Sigmoid colon (tissue), 7 donors: ENCODE results near the gene SLC44A1. TPM values are rescaled to one million over a fixed set of nuclear protein-coding genes. Genes with fewer than 3 reads are reported as not detected.

Experiments
- DNase-seq: peaks from one replicate; pipeline ENCODE4 v3.0.0-alpha.2; 2019
- H3K27ac ChIP-seq, 4 donors: fragments of 200-600 bp; sonication (generic); one replicate each; pipeline ENCODE4 v1.5.1; 2016 to 2019; ENCODE audit warnings: mild to moderate bottlenecking in 1 of 4
- H3K27me3 ChIP-seq, 3 donors: fragments of 200-600 bp; sonication (generic); one replicate each; pipeline ENCODE4 v1.5.1; 2019; ENCODE audit warnings: mild to moderate bottlenecking in 1 of 3
- H3K36me3 ChIP-seq, 4 donors: fragments of 200-600 bp; sonication (generic); one replicate each; pipeline ENCODE4 v1.5.1; 2016 to 2019
- H3K4me1 ChIP-seq, 4 donors: fragments of 200-600 bp; sonication (generic); one replicate each; pipeline ENCODE4 v1.5.1; 2017 to 2019
- H3K4me3 ChIP-seq, 4 donors: fragments of 200-600 bp; sonication (generic); one replicate each; pipeline ENCODE4 v1.5.1; 2017 to 2019; ENCODE audit warnings: mild to moderate bottlenecking in 2 of 4, moderate library complexity in 1 of 4
- H3K9me3 ChIP-seq, 4 donors: fragments of 200-600 bp in 3 of 4; sonication (generic) in 3 of 4; one replicate each; pipeline versions ENCODE4 v1.5.1 to v1.6.1; 2013 to 2019
- EP300 ChIP-seq, 4 donors: sonication (generic); formaldehyde crosslinking; IDR thresholded peaks; one replicate each; pipeline ENCODE4 v1.6.1; 2017; ENCODE audit warnings: antibody characterized with exemption in 4 of 4
- POLR2A ChIP-seq, 2 donors: fragments of 450-650 bp; IDR thresholded peaks; one replicate each; pipeline ENCODE4 v1.6.1; 2016; ENCODE audit warnings: antibody characterized with exemption in 2 of 2, mild to moderate bottlenecking in 2 of 2, moderate library complexity in 2 of 2
- POLR2AphosphoS5 ChIP-seq, 4 donors: sonication (generic); formaldehyde crosslinking; IDR thresholded peaks; one replicate each; pipeline ENCODE4 v1.6.1; 2017; ENCODE audit warnings: antibody characterized with exemption in 4 of 4
- WGBS, 2 donors: extraction: QIAGEN DNeasy Blood & Tissue Kit; methylation state at CpG; one replicate each; pipeline ENCODE4 v1.1.7; 2013; 5-methylcytosine and 5-hydroxymethylcytosine counted together
- intact Hi-C: fragments of 100-400 bp; cut with DNase I; formaldehyde crosslinking; loops from one replicate; pipeline ENCODE4 v1.15.1; 2023
- polyA plus RNA-seq, 3 donors: library from polyadenylated mRNA; stranded (reverse); fragments of 200-250 nt; gene quantifications; one replicate each; pipeline ENCODE4 v1.2.3, GENCODE V29; 2013
- total RNA-seq, 4 donors: library from RNA; depleted of rRNA; stranded (reverse); fragments of >200 nt; gene quantifications; one replicate each; pipeline ENCODE4 v1.1.0, GENCODE V29; 2016
- TF ChIP-seq, protein P1 (sequence below), 4 experiments: fragments of 450-650 bp in 3 of 4; fragments of 200-600 bp in 1 of 4; IDR thresholded peaks; one replicate each; pipeline ENCODE4 v1.5.1; 2016 to 2019; ENCODE audit warnings: antibody characterized with exemption in 4 of 4, mild to moderate bottlenecking in 3 of 4, moderate library complexity in 2 of 4
- donor health status: healthy with polysubstance abuse.
- donor health status: Bipolar disorder and iron deficiency.
- donor health status: healthy.

Gene SLC44A1
- total and polyA plus RNA-seq, 7 donors = 11.4 to 35.4 (median 25.2) TPM

DNA sequence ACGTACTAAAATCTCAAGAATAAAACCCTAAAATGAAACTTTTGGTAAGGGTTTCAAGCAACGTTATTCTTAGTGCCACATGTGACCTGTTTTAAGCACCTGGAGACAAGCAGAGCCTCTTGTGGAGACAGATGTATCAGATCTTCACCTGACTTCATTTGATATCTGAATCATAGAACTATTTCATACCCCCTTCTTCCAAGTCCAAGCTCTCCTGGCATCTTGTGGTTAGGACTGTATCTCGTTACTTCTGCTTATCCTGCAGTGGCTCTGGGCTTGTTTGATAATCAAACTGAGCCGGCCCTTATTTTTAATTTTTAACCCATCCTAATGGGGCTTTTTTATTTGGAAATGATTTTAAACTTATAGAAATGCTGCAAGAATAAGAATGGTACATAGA is 192.3 kb downstream of the SLC44A1 start:
- DNase-seq = no peak
- Histone ChIP-seq H3K27me3 (no peaks in the 10 kb centered on the region), H3K4me1 (peaks cover 0 to 11% (median 2%) of the 10 kb centered on the region in 4 donors), H3K36me3 (no peaks in the 10 kb centered on the region), H3K9me3 (no peaks in the 10 kb centered on the region), H3K4me3 (no peak overlapping the region), H3K27ac (no peak overlapping the region)
- intact Hi-C loops = no loop called here
- TF ChIP-seq, protein P1, sequence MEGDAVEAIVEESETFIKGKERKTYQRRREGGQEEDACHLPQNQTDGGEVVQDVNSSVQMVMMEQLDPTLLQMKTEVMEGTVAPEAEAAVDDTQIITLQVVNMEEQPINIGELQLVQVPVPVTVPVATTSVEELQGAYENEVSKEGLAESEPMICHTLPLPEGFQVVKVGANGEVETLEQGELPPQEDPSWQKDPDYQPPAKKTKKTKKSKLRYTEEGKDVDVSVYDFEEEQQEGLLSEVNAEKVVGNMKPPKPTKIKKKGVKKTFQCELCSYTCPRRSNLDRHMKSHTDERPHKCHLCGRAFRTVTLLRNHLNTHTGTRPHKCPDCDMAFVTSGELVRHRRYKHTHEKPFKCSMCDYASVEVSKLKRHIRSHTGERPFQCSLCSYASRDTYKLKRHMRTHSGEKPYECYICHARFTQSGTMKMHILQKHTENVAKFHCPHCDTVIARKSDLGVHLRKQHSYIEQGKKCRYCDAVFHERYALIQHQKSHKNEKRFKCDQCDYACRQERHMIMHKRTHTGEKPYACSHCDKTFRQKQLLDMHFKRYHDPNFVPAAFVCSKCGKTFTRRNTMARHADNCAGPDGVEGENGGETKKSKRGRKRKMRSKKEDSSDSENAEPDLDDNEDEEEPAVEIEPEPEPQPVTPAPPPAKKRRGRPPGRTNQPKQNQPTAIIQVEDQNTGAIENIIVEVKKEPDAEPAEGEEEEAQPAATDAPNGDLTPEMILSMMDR (IDR thresholded peaks at IDR 0.05) = no peak
- TF ChIP-seq POLR2AphosphoS5 (IDR thresholded peaks at IDR 0.05) (no peak), POLR2A (IDR thresholded peaks at IDR 0.05) (no peak), EP300 (IDR thresholded peaks at IDR 0.05) (no peak)
- WGBS, 2 donors = 87 to 96% methylated on average over 4 of the region's 4 CpGs

DNA sequence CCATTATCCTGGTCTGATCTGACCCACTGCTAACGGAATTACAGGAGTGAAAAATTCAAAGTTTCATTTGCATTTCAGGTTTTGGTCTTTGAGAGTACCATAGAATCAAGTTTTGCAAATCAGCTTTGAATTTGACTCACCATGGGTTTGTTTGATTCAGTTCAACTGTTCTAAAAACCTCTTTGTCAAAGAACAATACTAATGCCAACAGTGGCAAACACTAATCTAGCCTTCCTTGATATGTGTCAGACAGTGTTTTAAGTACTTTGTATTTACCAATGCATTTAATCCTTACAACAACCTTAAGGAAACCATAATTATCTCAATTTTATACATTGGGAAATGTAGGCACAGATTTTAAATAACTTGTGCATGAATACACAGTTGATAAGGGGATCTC is 193.3 kb downstream of the SLC44A1 start:
- Histone ChIP-seq H3K27ac (no peak overlapping the region), H3K4me1 (peaks cover 0 to 4% (median 1%) of the 10 kb centered on the region in 4 donors), H3K27me3 (no peaks in the 10 kb centered on the region), H3K36me3 (no peaks in the 10 kb centered on the region), H3K4me3 (no peak overlapping the region), H3K9me3 (no peaks in the 10 kb centered on the region)
- DNase-seq = no peak
- 87 to 90% methylated on average over 1 of the region's 1 CpG for WGBS, 2 donors
- intact Hi-C loops = no loop called here
- no peak for TF ChIP-seq EP300 (IDR thresholded peaks at IDR 0.05)
- no peak for TF ChIP-seq POLR2A (IDR thresholded peaks at IDR 0.05)
- no peak for TF ChIP-seq POLR2AphosphoS5 (IDR thresholded peaks at IDR 0.05)
- TF ChIP-seq, protein P1 (IDR thresholded peaks at IDR 0.05) = no peak

DNA sequence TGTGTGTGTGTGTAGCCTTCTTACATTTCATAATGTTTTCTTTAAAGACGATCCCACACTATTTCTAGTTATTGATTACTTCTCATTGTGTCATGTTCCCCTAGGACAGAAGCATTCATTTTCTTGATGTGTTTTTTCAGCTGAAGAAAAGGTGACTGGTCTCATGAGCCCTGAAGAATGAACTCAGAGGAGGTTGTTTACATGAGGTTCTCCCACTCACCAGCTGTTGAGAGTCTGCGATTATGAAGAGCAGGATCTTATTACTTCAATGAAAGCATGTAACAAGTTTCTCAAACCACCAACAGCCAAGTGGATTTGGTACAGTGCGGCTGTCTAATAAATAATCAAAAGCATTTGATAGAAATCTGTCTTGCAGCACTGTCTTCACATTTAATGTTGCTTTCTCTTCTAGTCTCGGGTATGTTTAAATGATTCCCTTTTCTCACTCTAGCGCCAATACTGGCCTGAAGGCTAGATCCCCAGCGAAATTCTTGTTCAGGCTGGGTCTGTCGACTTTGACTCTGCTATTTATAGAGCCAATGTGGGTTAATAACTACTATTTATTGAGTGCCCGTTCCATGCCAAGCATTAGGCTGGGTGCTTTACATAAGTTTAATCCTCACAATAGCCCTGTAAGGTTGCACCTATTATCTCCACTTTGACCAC is 193.8 kb downstream of the SLC44A1 start:
- H3K9me3 ChIP-seq = no peaks in the 10 kb centered on the region
- H3K36me3 ChIP-seq = no peaks in the 10 kb centered on the region
- no peaks in the 10 kb centered on the region for H3K27me3 ChIP-seq
- WGBS, 2 donors = 78 to 86% methylated on average over 8 of the region's 8 CpGs
- no peak for DNase-seq
- no peak for TF ChIP-seq EP300 (IDR thresholded peaks at IDR 0.05)
- TF ChIP-seq POLR2AphosphoS5 (IDR thresholded peaks at IDR 0.05) = no peak
- TF ChIP-seq POLR2A (IDR thresholded peaks at IDR 0.05) = no peak
- TF ChIP-seq, protein P1 (IDR thresholded peaks at IDR 0.05) = no peak
- no peaks in the 10 kb centered on the region for H3K4me1 ChIP-seq
- no peak overlapping the region for H3K4me3 ChIP-seq
- peak overlapping the region in 1 of 4 donors; percentile 18 for H3K27ac ChIP-seq
- intact Hi-C loops = no loop called here

DNA sequence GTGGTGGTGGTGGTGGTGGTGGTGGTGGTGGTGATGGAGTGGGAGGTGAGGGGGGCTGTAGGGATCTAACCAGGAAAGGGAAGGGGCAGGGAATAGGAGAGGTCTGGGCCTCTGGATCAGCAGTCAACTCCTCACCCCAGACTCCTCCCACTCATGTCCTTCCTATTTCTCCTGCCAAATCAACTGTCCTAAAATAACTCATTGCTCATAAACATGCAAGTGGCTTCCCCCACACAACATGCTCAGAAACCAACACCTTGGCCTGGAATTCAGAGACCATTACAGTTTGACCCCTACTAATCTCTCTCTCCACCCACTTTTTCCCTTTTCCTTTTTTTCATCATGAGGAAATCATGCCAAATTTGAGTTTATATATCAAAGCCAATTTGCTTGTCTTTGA is 195.0 kb downstream of the SLC44A1 start:
- no peak overlapping the region for H3K27ac ChIP-seq
- H3K36me3 ChIP-seq = no peaks in the 10 kb centered on the region
- H3K4me1 ChIP-seq = no peaks in the 10 kb centered on the region
- no peak overlapping the region for H3K4me3 ChIP-seq
- TF ChIP-seq, protein P1 (IDR thresholded peaks at IDR 0.05) = no peak
- TF ChIP-seq POLR2AphosphoS5 (IDR thresholded peaks at IDR 0.05) = no peak
- no peak for TF ChIP-seq POLR2A (IDR thresholded peaks at IDR 0.05)
- no peak for TF ChIP-seq EP300 (IDR thresholded peaks at IDR 0.05)
- no peak for DNase-seq
- H3K27me3 ChIP-seq = no peaks in the 10 kb centered on the region
- intact Hi-C loops = no loop called here
- H3K9me3 ChIP-seq = no peaks in the 10 kb centered on the region
